WERI-Rb-1 (cell line): Measurements from ENCODE around the gene POPDC3.
"Not testable (repeated sequence)": the region's sequence is repeated elsewhere in the genome, so short reads cannot be mapped to it uniquely, and the experiment has no call there.

Source experiments
- DNase-seq: peaks from one replicate; pipeline ENCODE4 v3.0.0-alpha.2; 2020
- H3K27ac ChIP-seq: fragments of 250-450 bp; sonication (Bioruptor Pico); 2 replicates; pipeline ENCODE4 v1.5.1; 2020; ENCODE audit warnings: mild to moderate bottlenecking, moderate library complexity
- H3K27me3 ChIP-seq: fragments of 250-450 bp; sonication (Bioruptor Pico); 2 replicates; pipeline ENCODE4 v1.5.1; 2021; ENCODE audit warnings: mild to moderate bottlenecking, low read depth, moderate library complexity; ENCODE audit not compliant: insufficient read depth, severe bottlenecking
- H3K36me3 ChIP-seq: fragments of 250-450 bp; sonication (Bioruptor Pico); 2 replicates; pipeline ENCODE4 v1.5.1; 2020; ENCODE audit warnings: mild to moderate bottlenecking, moderate library complexity
- H3K4me3 ChIP-seq: 2 replicates; pipeline ENCODE4 v1.5.1; 2011; ENCODE audit warnings: low read depth, mild to moderate bottlenecking, control low read depth, low read length
- H3K9me3 ChIP-seq: fragments of 250-450 bp; sonication (Bioruptor Pico); 2 replicates; pipeline ENCODE4 v1.5.1; 2021; ENCODE audit warnings: mild to moderate bottlenecking, moderate library complexity; ENCODE audit not compliant: severe bottlenecking
- TF ChIP-seq, protein P1 (sequence below): IDR thresholded peaks from 2 replicates; pipeline ENCODE4 v1.5.1; 2011; ENCODE audit warnings: low read depth, mild to moderate bottlenecking, control low read depth, inconsistent platforms, low read length

The POPDC3 gene

DNA sequence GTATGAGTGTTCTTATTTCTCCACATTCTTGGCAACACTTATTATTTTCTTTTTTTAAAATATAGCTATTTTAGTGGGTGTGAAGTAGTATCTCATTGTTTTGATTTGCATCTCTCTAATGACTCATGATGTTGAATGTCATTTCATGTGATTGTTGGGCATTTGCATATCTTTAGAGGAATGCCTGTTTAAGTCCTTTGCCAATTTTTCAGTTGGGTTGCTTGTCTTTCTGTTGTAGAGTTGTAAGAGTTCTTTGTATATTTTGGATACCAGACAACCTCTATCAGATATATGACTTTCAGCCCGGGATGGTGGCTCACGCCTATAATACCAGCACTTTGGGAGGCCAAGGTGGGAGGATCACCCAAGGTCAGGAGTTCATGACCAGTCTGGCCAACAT lies 5.1 kb upstream of the POPDC3 start:
- Histone ChIP-seq H3K27me3 (no peaks in the 10 kb centered on the region), H3K9me3 (no peaks in the 10 kb centered on the region), H3K36me3 (no peaks in the 10 kb centered on the region), H3K4me3 (no peak overlapping the region), H3K27ac (no peak overlapping the region)
- TF ChIP-seq, protein P1, sequence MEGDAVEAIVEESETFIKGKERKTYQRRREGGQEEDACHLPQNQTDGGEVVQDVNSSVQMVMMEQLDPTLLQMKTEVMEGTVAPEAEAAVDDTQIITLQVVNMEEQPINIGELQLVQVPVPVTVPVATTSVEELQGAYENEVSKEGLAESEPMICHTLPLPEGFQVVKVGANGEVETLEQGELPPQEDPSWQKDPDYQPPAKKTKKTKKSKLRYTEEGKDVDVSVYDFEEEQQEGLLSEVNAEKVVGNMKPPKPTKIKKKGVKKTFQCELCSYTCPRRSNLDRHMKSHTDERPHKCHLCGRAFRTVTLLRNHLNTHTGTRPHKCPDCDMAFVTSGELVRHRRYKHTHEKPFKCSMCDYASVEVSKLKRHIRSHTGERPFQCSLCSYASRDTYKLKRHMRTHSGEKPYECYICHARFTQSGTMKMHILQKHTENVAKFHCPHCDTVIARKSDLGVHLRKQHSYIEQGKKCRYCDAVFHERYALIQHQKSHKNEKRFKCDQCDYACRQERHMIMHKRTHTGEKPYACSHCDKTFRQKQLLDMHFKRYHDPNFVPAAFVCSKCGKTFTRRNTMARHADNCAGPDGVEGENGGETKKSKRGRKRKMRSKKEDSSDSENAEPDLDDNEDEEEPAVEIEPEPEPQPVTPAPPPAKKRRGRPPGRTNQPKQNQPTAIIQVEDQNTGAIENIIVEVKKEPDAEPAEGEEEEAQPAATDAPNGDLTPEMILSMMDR: no peak
- no peak for DNase-seq

- Histone ChIP-seq H3K27ac (no peak overlapping the region), H3K36me3 (no peaks in the 10 kb centered on the region), H3K4me3 (no peak overlapping the region), H3K27me3 (no peaks in the 10 kb centered on the region), H3K9me3 (no peaks in the 10 kb centered on the region)
- DNase-seq: no peak
- TF ChIP-seq, protein P1: no peak
Measured at GRCh38 chr6:105181981-105182515, 2.2 kb upstream of the POPDC3 start.

DNA sequence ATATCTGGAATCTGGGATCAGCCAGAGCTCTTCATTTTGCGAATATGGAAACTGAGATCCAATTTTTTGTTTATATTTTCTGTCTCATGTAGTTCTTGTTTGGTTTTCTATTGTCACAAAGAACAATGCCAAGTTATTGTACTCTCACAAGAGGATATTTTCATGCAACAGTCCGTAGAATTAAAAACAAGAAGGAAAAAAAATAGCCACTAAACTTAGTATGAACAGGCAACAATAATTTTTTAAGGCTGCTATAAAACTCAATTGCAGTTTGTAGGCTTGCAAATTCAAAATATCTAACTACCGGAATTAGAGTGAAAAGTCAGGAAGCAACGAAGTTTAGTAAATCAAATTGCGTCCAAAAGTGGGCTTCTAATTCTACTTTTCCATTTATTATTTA lies 1.2 kb downstream of the POPDC3 start:
- Histone ChIP-seq H3K36me3 (no peaks in the 10 kb centered on the region), H3K4me3 (no peak overlapping the region), H3K27ac (no peak overlapping the region), H3K27me3 (no peaks in the 10 kb centered on the region), H3K9me3 (no peaks in the 10 kb centered on the region)
- DNase-seq: no peak
- TF ChIP-seq, protein P1: no peak

DNA sequence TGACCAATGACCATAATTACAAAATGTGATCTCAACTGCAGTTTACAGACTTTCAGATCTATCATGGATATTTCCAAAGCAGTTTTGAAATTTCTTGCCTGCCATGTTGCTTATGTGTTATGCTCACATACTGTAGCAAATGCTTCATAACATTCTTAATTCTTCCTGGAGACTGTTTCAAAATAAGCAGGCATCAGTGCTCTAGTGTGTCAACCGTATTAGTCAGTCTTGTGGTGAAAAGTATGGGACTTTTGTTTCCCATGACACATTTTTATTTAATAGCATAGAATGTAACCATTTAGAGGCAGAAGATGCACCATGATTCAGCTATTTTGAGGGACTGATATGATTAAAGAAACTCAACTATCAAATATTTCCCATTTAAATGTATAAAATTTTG lies 1.7 kb downstream of the POPDC3 start:
- Histone ChIP-seq H3K36me3 (no peaks in the 10 kb centered on the region), H3K4me3 (no peak overlapping the region), H3K9me3 (no peaks in the 10 kb centered on the region), H3K27me3 (no peaks in the 10 kb centered on the region), H3K27ac (no peak overlapping the region)
- DNase-seq: no peak
- TF ChIP-seq, protein P1: no peak

DNA sequence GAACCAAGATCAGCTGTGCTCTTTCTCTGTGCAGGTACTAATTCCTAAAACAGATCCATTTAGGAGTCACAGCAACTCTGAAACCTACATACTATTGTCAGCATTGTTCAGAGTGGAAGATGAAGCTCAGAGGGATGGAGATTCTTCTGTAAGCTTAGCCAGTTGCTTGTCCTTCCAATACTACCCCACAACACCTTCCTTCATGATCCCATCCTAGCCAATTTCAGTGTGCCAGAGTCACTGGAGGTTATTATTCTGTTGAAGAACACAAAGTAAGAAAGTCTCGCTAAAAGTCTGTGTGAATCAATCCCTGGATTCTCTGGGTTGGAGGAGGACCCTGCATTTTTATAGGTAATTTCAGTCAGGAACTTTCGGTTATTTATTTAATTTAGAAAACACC lies 2.3 kb downstream of the POPDC3 start:
- Histone ChIP-seq H3K4me3 (no peak overlapping the region), H3K36me3 (no peaks in the 10 kb centered on the region), H3K27me3 (no peaks in the 10 kb centered on the region), H3K27ac (no peak overlapping the region), H3K9me3 (no peaks in the 10 kb centered on the region)
- DNase-seq: no peak
- TF ChIP-seq, protein P1: no peak

DNA sequence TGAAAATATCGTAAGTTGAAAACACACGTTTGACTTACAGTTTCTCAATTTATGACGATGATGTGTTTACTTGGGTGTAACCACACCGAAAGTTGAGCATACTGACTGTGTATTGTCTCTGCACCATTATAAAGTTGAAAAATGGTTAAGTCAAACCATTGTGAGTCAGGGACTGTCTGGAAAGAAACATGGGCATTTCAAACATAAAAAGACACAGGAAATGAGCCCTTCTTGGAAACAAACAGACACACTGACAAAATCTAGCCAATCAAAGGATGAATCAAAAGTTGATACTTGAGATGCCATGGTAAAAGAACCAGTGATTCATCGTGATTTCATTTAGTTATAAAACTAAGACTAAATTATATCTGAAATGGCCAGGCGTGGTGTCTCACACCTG lies 5.3 kb downstream of the POPDC3 start:
- Histone ChIP-seq H3K36me3 (no peaks in the 10 kb centered on the region), H3K9me3 (no peaks in the 10 kb centered on the region), H3K27me3 (no peaks in the 10 kb centered on the region), H3K27ac (no peak overlapping the region), H3K4me3 (no peak overlapping the region)
- TF ChIP-seq, protein P1: no peak
- no peak for DNase-seq

DNA sequence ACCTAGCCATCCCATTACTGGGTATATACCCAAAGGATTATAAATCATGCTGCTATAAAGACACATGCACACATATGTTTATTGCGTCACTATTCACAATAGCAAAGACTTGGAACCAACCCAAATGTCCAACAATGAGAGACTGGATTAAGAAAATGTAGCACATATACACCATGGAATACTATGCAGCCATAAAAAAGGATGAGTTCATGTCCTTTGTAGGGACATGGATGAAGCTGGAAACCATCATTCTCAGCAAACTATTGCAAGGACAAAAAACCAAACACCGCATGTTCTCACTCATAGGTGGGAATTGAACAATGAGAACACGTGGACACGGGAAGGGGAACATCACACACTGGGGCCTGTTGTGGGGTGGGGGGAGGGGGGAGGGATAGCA lies 7.3 kb downstream of the POPDC3 start:
- not testable (repeated sequence) for DNase-seq, H3K36me3 ChIP-seq

More for the DNA sequence above, 7.3 kb downstream of the POPDC3 start:
- not testable (repeated sequence) for H3K9me3 ChIP-seq, H3K27me3 ChIP-seq, H3K4me3 ChIP-seq, H3K27ac ChIP-seq
